Heart left ventricle (tissue), 13 donors: ENCODE results near the gene TMPRSS11B.

ENCODE experiments used
- POLR2A ChIP-seq, 2 donors: fragments of 450-650 bp; IDR thresholded peaks; one replicate each; pipeline ENCODE4 v1.6.1; 2017; ENCODE audit warnings: antibody characterized with exemption in 2 of 2, mild to moderate bottlenecking in 2 of 2, moderate library complexity in 2 of 2
- TF ChIP-seq, protein P1 (sequence below), 12 donors: fragments of 200-600 bp; sonication (generic) in 4 of 12; IDR thresholded peaks; one replicate each; pipeline versions ENCODE4 v1.5.0 to v1.8.0; 2018 to 2022; ENCODE audit warnings: antibody characterized with exemption in 12 of 12, mild to moderate bottlenecking in 5 of 12
- donor health status: ischemic (EF 13 %, LVEDD 7.1; RV severe dilation, severe dysfunction).
- donor health status: DM: no; HTN: yes; CAD: no.
- donor health status: DM: no; HTN: no; CAD: no.
- donor health status: ischemic (EF 25% LVEDD 6.9; RV normal size, moderate dysfunction).
- donor health status: ischemic (EF 25% LVEDD 5.7; RV mildly dilated, moderate dysfunction).
- donor health status: ischemic (EF 35%, LVEDD 5.7; RV mildly dilated, moderate dysfunction).
- donor health status: nonischemic (EF 11% LVEDD 7.7; RV severe dilation, severe dysfunction).
- donor health status: DM: yes; HTN: yes; CAD: no.
- donor health status: PGD.
- donor health status: ischemic (EF 29% LVEDD 5.4; RV normal size, mild dysfunction).
- donor health status: nonischemic (EF 23%, LVEDD 6.1; RV moderate dilation, normal function).

DNA sequence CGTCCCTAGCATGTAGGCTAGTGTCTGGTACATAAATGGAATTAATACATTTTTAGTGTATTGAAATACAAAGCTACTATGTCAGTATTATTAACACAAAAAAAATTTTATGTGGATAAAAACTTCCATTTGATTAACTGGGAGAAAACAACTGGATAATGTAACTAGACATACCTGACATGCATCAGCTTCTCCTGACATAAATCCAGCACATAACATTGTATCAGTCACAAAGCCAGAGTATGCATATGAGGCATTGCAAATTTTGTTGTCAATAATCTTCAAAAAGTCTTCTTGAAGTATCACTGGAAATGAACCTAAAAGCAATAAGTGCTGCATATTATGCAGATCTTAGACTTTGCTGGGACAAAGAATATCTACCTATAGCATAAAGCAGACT is 16.9 kb downstream of the TMPRSS11B start:
- TF ChIP-seq, protein P1, sequence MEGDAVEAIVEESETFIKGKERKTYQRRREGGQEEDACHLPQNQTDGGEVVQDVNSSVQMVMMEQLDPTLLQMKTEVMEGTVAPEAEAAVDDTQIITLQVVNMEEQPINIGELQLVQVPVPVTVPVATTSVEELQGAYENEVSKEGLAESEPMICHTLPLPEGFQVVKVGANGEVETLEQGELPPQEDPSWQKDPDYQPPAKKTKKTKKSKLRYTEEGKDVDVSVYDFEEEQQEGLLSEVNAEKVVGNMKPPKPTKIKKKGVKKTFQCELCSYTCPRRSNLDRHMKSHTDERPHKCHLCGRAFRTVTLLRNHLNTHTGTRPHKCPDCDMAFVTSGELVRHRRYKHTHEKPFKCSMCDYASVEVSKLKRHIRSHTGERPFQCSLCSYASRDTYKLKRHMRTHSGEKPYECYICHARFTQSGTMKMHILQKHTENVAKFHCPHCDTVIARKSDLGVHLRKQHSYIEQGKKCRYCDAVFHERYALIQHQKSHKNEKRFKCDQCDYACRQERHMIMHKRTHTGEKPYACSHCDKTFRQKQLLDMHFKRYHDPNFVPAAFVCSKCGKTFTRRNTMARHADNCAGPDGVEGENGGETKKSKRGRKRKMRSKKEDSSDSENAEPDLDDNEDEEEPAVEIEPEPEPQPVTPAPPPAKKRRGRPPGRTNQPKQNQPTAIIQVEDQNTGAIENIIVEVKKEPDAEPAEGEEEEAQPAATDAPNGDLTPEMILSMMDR (IDR thresholded peaks at IDR 0.05): no peak
- TF ChIP-seq POLR2A (IDR thresholded peaks at IDR 0.05): no peak
